GM12892 (cell line): ENCODE results near the gene CEMIP.

ENCODE experiments used
- DNase-seq: peaks from one replicate; pipeline ENCODE4 v3.0.0; 2011; ENCODE audit not compliant: insufficient read length
- FAIRE-seq: peaks from 2 replicates; lab custom pipeline; 2011; peaks lifted over from hg19 to GRCh38; lab: Jason Lieb, UNC
- POLR2A ChIP-seq: IDR thresholded peaks from 2 replicates; pipeline ENCODE4 v1.6.1; 2011; ENCODE audit warnings: low read depth, low read length, control low read depth
- POLR2AphosphoS5 ChIP-seq: IDR thresholded peaks from 2 replicates; pipeline ENCODE4 v1.6.1; 2011; ENCODE audit warnings: low read depth, low read length, control low read depth
- TAF1 ChIP-seq: IDR thresholded peaks from 2 replicates; pipeline ENCODE4 v1.6.1; 2011; ENCODE audit warnings: low read depth, mild to moderate bottlenecking, control low read depth, low read length, borderline replicate concordance

Gene CEMIP

GRCh38 chr15:80817901-80818300 is 38.7 kb downstream of the CEMIP start:
- no peak for FAIRE-seq
- no peak for DNase-seq
- no peak for TF ChIP-seq POLR2AphosphoS5
- TF ChIP-seq POLR2A, result no peak
- no peak for TF ChIP-seq TAF1

- no peak for TF ChIP-seq TAF1
- TF ChIP-seq POLR2AphosphoS5, result no peak
- no peak for TF ChIP-seq POLR2A
- no peak for DNase-seq
- no peak for FAIRE-seq
Measured at GRCh38 chr15:80819001-80819400, 39.8 kb downstream of the CEMIP start.

GRCh38 chr15:80820092-80820491 is 40.9 kb downstream of the CEMIP start:
- TF ChIP-seq POLR2A (no peak), TAF1 (no peak), POLR2AphosphoS5 (no peak)
- FAIRE-seq, result no peak
- DNase-seq, result no peak

- no peak for DNase-seq
- FAIRE-seq, result no peak
- TF ChIP-seq POLR2AphosphoS5, result no peak
- TF ChIP-seq POLR2A, result no peak
- no peak for TF ChIP-seq TAF1
Measured at GRCh38 chr15:80822256-80822655, 43.1 kb downstream of the CEMIP start.

- no peak for FAIRE-seq
- DNase-seq, result no peak
- TF ChIP-seq POLR2A (no peak), POLR2AphosphoS5 (no peak), TAF1 (no peak)
Measured at GRCh38 chr15:80822676-80823075, 43.5 kb downstream of the CEMIP start.

- FAIRE-seq, result no peak
- DNase-seq, result no peak
- no peak for TF ChIP-seq POLR2A
- TF ChIP-seq POLR2AphosphoS5, result no peak
- no peak for TF ChIP-seq TAF1
Measured at GRCh38 chr15:80823120-80823519, 44.0 kb downstream of the CEMIP start.

GRCh38 chr15:80823995-80824394 is 44.8 kb downstream of the CEMIP start:
- TF ChIP-seq TAF1 (no peak), POLR2A (no peak), POLR2AphosphoS5 (no peak)
- DNase-seq (no peak), FAIRE-seq (no peak)

GRCh38 chr15:80825361-80826030 is 46.3 kb downstream of the CEMIP start:
- DNase-seq (no peak), FAIRE-seq (no peak)

GRCh38 chr15:80828796-80829195 is 49.6 kb downstream of the CEMIP start:
- DNase-seq (no peak), FAIRE-seq (no peak)
- TF ChIP-seq POLR2A, result no peak
- TF ChIP-seq POLR2AphosphoS5, result no peak
- TF ChIP-seq TAF1, result no peak

More at GRCh38 chr15:80825361-80826030, 46.3 kb downstream of the CEMIP start:
- TF ChIP-seq POLR2A, result no peak
- no peak for TF ChIP-seq TAF1
- no peak for TF ChIP-seq POLR2AphosphoS5

- DNase-seq (no peak), FAIRE-seq (no peak)
- TF ChIP-seq TAF1, result no peak
- TF ChIP-seq POLR2AphosphoS5, result no peak
- TF ChIP-seq POLR2A, result no peak
Measured at GRCh38 chr15:80830677-80831076, 51.5 kb downstream of the CEMIP start.

- no peak for FAIRE-seq
- TF ChIP-seq POLR2A (no peak), TAF1 (no peak), POLR2AphosphoS5 (no peak)
Measured at GRCh38 chr15:80831192-80831591, 52.0 kb downstream of the CEMIP start.

GRCh38 chr15:80831606-80832224 is 52.5 kb downstream of the CEMIP start:
- TF ChIP-seq TAF1, result no peak
- no peak for TF ChIP-seq POLR2AphosphoS5
- TF ChIP-seq POLR2A, result no peak
- FAIRE-seq, result no peak
- no peak for DNase-seq

More at GRCh38 chr15:80831192-80831591, 52.0 kb downstream of the CEMIP start:
- no peak for DNase-seq
